Measurements from ENCODE around the gene ATP23.

The ATP23 gene

DNA sequence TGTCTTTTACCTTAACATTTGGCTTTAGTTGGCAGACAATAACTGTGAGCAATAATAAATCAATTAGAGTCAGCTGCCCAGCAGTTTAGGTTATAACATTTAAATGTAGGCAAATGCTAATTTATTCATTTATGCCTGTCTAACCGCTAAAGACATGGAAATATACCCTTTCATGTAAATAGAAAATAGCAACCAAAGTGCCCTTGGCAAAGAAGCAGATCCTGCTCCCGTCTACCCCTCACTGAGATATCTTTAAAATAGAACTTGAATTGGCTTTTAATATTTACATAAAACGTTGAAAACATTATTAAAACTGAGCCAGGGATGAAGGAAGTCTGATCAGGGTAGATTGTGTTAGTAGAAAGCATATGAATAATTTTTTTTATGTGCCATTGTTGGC lies 67.3 kb downstream of the ATP23 start:
- H3K4me3 ChIP-seq (ENCODE audit: extremely low read depth, insufficient read depth, low read length, poor library complexity, severe bottlenecking) = no peak overlapping the region
- WGBS, 2 experiments (ENCODE audit: insufficient coverage in 2 of 2) = no CpG with 5 or more reads among the region's 3 CpGs
- H3K36me3 ChIP-seq (ENCODE audit: control insufficient read depth, insufficient read depth, low read length) = no peaks in the 10 kb centered on the region
- H3K9me3 ChIP-seq (ENCODE audit: control insufficient read depth, low read length) = no peaks in the 10 kb centered on the region
- H3K4me1 ChIP-seq (ENCODE audit: control insufficient read depth, insufficient read depth, low read length, poor library complexity, severe bottlenecking) = no peaks in the 10 kb centered on the region
- H3K27ac ChIP-seq (ENCODE audit: low read depth, low read length, severe bottlenecking) = no peak overlapping the region

Measured in mesodermal cell (in vitro differentiated cells).